Thoracic aorta (tissue), 2 donors: ENCODE results near the gene MEIKIN. TPM values are rescaled to one million over a fixed set of nuclear protein-coding genes. Genes with fewer than 3 reads are reported as not detected.

Experiments used
- ATAC-seq: fragments of 150-250 bp; one replicate; pipeline ENCODE4 v1.8.0; 2017; ENCODE audit warnings: low read depth; ENCODE audit not compliant: insufficient number of reproducible peaks, low FRiP score
- DNase-seq: peaks from one replicate; pipeline ENCODE4 v3.0.0-alpha.2; 2020; ENCODE audit warnings: low spot score
- H3K27ac ChIP-seq, 2 donors: fragments of 200-600 bp; sonication (generic); 1 replicate in 1 of 2; 2 replicates in 1 of 2; pipeline ENCODE4 v1.5.1; 2016; ENCODE audit warnings: mild to moderate bottlenecking in 2 of 2, moderate library complexity in 2 of 2
- H3K27me3 ChIP-seq: fragments of 200-600 bp; sonication (generic); replicated peaks from 2 replicates; pipeline ENCODE4 v1.6.0; 2016; ENCODE audit warnings: mild to moderate bottlenecking; ENCODE audit not compliant: insufficient read depth
- H3K36me3 ChIP-seq: fragments of 200-600 bp; sonication (generic); one replicate; pipeline ENCODE4 v1.5.1; 2016
- H3K4me1 ChIP-seq, 2 donors: fragments of 200-600 bp; sonication (generic); 1 replicate in 1 of 2; 2 replicates in 1 of 2; pipeline versions ENCODE4 v1.5.1 to v1.6.0; 2016; ENCODE audit warnings: low read depth in 2 of 2, mild to moderate bottlenecking in 1 of 2; ENCODE audit not compliant: control insufficient read depth in 1 of 2
- H3K4me3 ChIP-seq: fragments of 200-600 bp; sonication (generic); 2 replicates; pipeline ENCODE4 v1.5.1; 2016; ENCODE audit warnings: mild to moderate bottlenecking
- H3K9me3 ChIP-seq: fragments of 200-600 bp; sonication (generic); 2 replicates; pipeline ENCODE4 v1.5.1; 2016
- total RNA-seq, 2 donors: library from RNA; depleted of rRNA; stranded (reverse); fragments of >200 nt; gene quantifications; one replicate each; pipeline versions ENCODE4 v1.1.0 to v1.2.3, GENCODE V29; 2016
- TF ChIP-seq, protein P1 (sequence below): fragments of 200-600 bp; sonication (generic); IDR thresholded peaks from one replicate; pipeline ENCODE4 v1.5.1; 2019; ENCODE audit warnings: antibody characterized with exemption

MEIKIN gene
- total RNA-seq, 2 donors from 2014 or later = not detected

GRCh38 chr5:131812371-131813160 is 132.9 kb downstream of the MEIKIN start:
- Histone ChIP-seq H3K4me1 (peaks cover 0 to 14% of the 10 kb centered on the region in 2 donors), H3K36me3 (no peaks in the 10 kb centered on the region), H3K27ac (no peak overlapping the region), H3K9me3 (no peaks in the 10 kb centered on the region), H3K27me3 (no peaks in the 10 kb centered on the region), H3K4me3 (no peak overlapping the region)
- no peak for DNase-seq
- ATAC-seq = no peak
- TF ChIP-seq, protein P1, sequence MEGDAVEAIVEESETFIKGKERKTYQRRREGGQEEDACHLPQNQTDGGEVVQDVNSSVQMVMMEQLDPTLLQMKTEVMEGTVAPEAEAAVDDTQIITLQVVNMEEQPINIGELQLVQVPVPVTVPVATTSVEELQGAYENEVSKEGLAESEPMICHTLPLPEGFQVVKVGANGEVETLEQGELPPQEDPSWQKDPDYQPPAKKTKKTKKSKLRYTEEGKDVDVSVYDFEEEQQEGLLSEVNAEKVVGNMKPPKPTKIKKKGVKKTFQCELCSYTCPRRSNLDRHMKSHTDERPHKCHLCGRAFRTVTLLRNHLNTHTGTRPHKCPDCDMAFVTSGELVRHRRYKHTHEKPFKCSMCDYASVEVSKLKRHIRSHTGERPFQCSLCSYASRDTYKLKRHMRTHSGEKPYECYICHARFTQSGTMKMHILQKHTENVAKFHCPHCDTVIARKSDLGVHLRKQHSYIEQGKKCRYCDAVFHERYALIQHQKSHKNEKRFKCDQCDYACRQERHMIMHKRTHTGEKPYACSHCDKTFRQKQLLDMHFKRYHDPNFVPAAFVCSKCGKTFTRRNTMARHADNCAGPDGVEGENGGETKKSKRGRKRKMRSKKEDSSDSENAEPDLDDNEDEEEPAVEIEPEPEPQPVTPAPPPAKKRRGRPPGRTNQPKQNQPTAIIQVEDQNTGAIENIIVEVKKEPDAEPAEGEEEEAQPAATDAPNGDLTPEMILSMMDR = no peak

GRCh38 chr5:131810510-131811249 is 134.8 kb downstream of the MEIKIN start:
- TF ChIP-seq, protein P1 = no peak
- H3K9me3 ChIP-seq = no peaks in the 10 kb centered on the region
- H3K36me3 ChIP-seq = no peaks in the 10 kb centered on the region
- H3K27ac ChIP-seq = peak overlapping the region; percentile 52 to 68
- DNase-seq (no peak), ATAC-seq (peak; percentile 46)
- peak overlapping the region; percentile 47 for H3K4me3 ChIP-seq
- peaks cover 0 to 14% of the 10 kb centered on the region in 2 donors for H3K4me1 ChIP-seq
- H3K27me3 ChIP-seq = no peaks in the 10 kb centered on the region

DNA sequence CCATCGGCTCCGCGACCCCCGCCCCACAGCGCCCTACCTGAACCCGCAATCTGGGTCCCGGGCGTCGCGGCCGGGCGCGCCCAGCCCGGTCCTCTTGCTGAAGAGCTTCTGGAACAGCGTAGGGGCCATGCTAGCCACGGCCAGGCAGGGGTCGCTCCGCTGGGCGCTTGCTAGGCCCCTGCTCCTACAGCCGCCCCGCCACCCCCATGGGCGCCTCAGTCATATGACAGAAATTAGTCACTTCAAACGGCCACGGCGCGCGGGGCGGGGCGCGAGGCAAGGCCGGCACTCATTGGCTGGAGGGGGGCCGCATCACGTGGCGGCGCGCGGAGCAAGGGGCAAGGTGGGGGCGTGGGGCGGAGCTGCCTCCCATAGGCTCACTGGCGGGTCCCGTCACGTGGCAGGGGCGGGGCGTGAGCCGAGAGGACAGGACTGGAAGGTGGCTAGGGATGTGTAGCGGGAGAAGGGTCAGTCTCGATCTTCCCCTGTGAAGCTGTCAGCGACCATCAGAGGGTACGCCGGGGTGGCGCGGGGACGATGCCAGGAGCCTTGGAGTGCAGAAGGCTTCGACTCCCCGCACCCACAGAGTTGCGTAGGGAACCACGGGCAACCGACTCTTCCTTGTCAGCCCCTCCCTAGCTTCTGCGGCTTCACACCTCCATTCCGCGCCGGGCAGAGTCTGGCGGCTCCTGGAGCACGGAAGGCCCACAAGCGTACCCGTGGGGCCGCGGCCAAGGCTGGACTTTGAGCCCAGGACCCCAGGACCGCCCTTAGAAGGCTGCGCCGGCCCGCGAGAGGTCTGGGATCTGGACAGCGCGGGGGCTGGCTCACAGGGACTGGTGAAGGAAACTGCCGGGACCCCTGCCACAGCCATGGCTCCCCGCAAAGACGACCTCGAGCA is 148.4 kb downstream of the MEIKIN start, which contains the start of gene FNIP1:
Gene FNIP1 (minus strand): TSS at position 225 of the 901 bp plus-strand sequence. CDS start 96 bp downstream, at position 129.
- Histone ChIP-seq H3K27ac (peak within 1 kb of the TSS; percentile 100), H3K9me3 (no peaks in the 10 kb centered on the region), H3K4me1 (peaks cover 17 to 40% of the 10 kb centered on the region in 2 donors), H3K4me3 (peak within 1 kb of the TSS; percentile 99), H3K36me3 (no peaks in the 10 kb centered on the region), H3K27me3 (no peaks in the 10 kb centered on the region)
- ATAC-seq = peak; percentile 92
- TF ChIP-seq, protein P1 = no peak
- peak; percentile 98 for DNase-seq

- peak; percentile 45 for DNase-seq
- H3K4me1 ChIP-seq = peaks cover 23 to 41% of the 10 kb centered on the region in 2 donors
- H3K9me3 ChIP-seq = no peaks in the 10 kb centered on the region
- H3K36me3 ChIP-seq = no peaks in the 10 kb centered on the region
- no peaks in the 10 kb centered on the region for H3K27me3 ChIP-seq
- TF ChIP-seq, protein P1 = no peak
- ATAC-seq = peak; percentile 18
- peak overlapping the region; percentile 100 for H3K27ac ChIP-seq
- peak overlapping the region; percentile 99 for H3K4me3 ChIP-seq
Measured at GRCh38 chr5:131795879-131796792, 149.3 kb downstream of the MEIKIN start.
